Gastroesophageal sphincter (tissue), 4 donors: ENCODE measurements around the gene PNLIPRP3. TPM values are rescaled to one million over a fixed set of nuclear protein-coding genes. Genes with fewer than 3 reads are reported as not detected.

Source experiments
- ATAC-seq: fragments of 150-250 bp; one replicate; pipeline ENCODE4 v1.9.1; 2016; ENCODE audit warnings: mild to moderate bottlenecking, moderate library complexity
- H3K27ac ChIP-seq, 4 donors: fragments of 200-600 bp; sonication (generic) in 3 of 4; 1 replicate in 3 of 4; 2 replicates in 1 of 4; pipeline ENCODE4 v1.5.1; 2016 to 2019
- H3K27me3 ChIP-seq: fragments of 200-600 bp; sonication (generic); one replicate; pipeline ENCODE4 v1.5.1; 2019
- H3K36me3 ChIP-seq, 2 donors: fragments of 200-600 bp; sonication (generic); one replicate each; pipeline ENCODE4 v1.5.1; 2019; ENCODE audit warnings: control low read depth in 1 of 2
- H3K4me1 ChIP-seq, 3 donors: fragments of 200-600 bp; sonication (generic); 1 replicate in 2 of 3; 2 replicates in 1 of 3; pipeline ENCODE4 v1.5.1; 2016 to 2019; ENCODE audit warnings: control low read depth in 2 of 3
- H3K4me3 ChIP-seq, 2 donors: fragments of 200-600 bp; sonication (generic); one replicate each; pipeline ENCODE4 v1.5.1; 2019; ENCODE audit warnings: mild to moderate bottlenecking in 1 of 2, moderate library complexity in 1 of 2
- H3K9me3 ChIP-seq, 3 donors: fragments of 200-600 bp; sonication (generic); one replicate each; pipeline ENCODE4 v1.5.1; 2017 to 2019; ENCODE audit warnings: control low read depth in 2 of 3
- CTCF ChIP-seq, 4 experiments: fragments of 200-600 bp in 2 of 4; fragments of 450-650 bp in 2 of 4; sonication (generic) in 1 of 4; IDR thresholded peaks; one replicate each; pipeline ENCODE4 v1.5.1; 2017 to 2019; ENCODE audit warnings: antibody characterized with exemption in 4 of 4, mild to moderate bottlenecking in 2 of 4, moderate library complexity in 2 of 4
- EP300 ChIP-seq: sonication (generic); formaldehyde crosslinking; IDR thresholded peaks from one replicate; pipeline ENCODE4 v1.6.1; 2017; ENCODE audit warnings: antibody characterized with exemption, mild to moderate bottlenecking
- POLR2A ChIP-seq, 2 donors: fragments of 450-650 bp; IDR thresholded peaks; one replicate each; pipeline ENCODE4 v1.6.1; 2017; ENCODE audit warnings: antibody characterized with exemption in 2 of 2, mild to moderate bottlenecking in 2 of 2, moderate library complexity in 1 of 2
- POLR2AphosphoS5 ChIP-seq: sonication (generic); formaldehyde crosslinking; IDR thresholded peaks from one replicate; pipeline ENCODE4 v1.6.1; 2017; ENCODE audit warnings: antibody characterized with exemption
- WGBS, 2 donors: methylation state at CpG; one replicate each; pipeline ENCODE4 v1.1.5; 2018; ENCODE audit warnings: low coverage in 1 of 2; 5-methylcytosine and 5-hydroxymethylcytosine counted together
- total RNA-seq, 4 donors: library from RNA; depleted of rRNA; stranded (reverse); fragments of >200 nt; gene quantifications; one replicate each; pipeline ENCODE4 v1.1.0, GENCODE V29; 2016

Gene PNLIPRP3
- total RNA-seq, 4 donors from 2014 or later: 0.30 TPM; not detected in 3

GRCh38 chr10:116466715-116467422 lies 39.2 kb downstream of the PNLIPRP3 start:
- H3K27me3 ChIP-seq: no peaks in the 10 kb centered on the region
- WGBS, 2 donors: 66 to 71% methylated on average over 6 to 7 of the region's 7 CpGs
- no peaks in the 10 kb centered on the region for H3K4me1 ChIP-seq
- H3K36me3 ChIP-seq: no peaks in the 10 kb centered on the region
- no peak for ATAC-seq
- no peak overlapping the region for H3K4me3 ChIP-seq
- H3K9me3 ChIP-seq: no peaks in the 10 kb centered on the region
- TF ChIP-seq POLR2AphosphoS5 (no peak), CTCF (IDR thresholded peaks at IDR 0.05) (no peak), EP300 (no peak)
- H3K27ac ChIP-seq: no peak overlapping the region

DNA sequence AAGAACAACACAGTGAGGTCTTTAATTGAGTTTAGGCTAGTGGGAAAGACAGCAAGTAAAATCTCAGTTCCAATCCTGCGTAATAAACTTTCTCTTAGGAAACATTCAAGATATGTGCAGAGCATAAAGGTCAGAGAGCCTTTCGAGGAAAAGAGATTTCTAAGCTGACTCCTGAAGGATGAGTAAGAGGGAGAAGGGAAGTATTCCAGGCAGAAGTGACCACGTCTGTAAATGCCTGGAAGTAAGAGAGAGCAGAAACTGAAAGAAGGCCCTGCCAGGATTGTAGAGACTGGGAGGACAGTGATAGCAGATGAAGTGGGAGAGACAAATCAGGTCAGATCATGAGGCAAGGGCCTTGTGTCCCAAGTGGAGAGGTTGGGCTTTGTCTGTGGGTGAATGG lies 41.8 kb downstream of the PNLIPRP3 start:
- H3K4me1 ChIP-seq: no peaks in the 10 kb centered on the region
- no peak overlapping the region for H3K27ac ChIP-seq
- WGBS, 2 donors: 41 to 56% methylated on average over 3 of the region's 3 CpGs
- no peaks in the 10 kb centered on the region for H3K9me3 ChIP-seq
- ATAC-seq: no peak
- H3K36me3 ChIP-seq: no peaks in the 10 kb centered on the region
- no peak overlapping the region for H3K4me3 ChIP-seq
- no peak for TF ChIP-seq POLR2AphosphoS5
- TF ChIP-seq POLR2A (IDR thresholded peaks at IDR 0.05): no peak
- no peak for TF ChIP-seq EP300
- no peak for TF ChIP-seq CTCF (IDR thresholded peaks at IDR 0.05)
- H3K27me3 ChIP-seq: no peaks in the 10 kb centered on the region

DNA sequence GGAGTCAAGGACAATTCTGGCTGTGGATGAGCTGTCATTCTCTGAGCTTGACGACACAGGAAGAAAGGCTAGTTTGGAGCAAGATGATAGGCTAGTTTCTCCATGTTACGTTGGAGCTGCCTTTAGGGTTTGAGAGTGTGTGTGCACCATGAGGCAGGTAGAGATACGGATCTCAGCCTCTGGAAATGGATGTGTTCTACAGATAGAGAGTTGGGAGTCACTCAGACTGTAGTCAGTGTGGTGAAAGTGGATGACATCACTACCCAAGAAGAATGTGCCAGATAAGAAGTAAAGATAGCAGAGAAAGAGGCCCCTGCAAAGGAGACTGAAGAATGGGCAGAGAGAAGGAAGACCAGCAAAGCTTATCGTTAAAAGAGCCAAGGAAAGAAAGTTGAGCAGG lies 42.4 kb downstream of the PNLIPRP3 start:
- 81 to 95% methylated on average over 4 of the region's 4 CpGs for WGBS, 2 donors
- Histone ChIP-seq H3K4me1 (no peaks in the 10 kb centered on the region), H3K4me3 (no peak overlapping the region), H3K36me3 (no peaks in the 10 kb centered on the region), H3K27ac (no peak overlapping the region), H3K27me3 (no peaks in the 10 kb centered on the region), H3K9me3 (no peaks in the 10 kb centered on the region)
- ATAC-seq: no peak
- no peak for TF ChIP-seq CTCF (IDR thresholded peaks at IDR 0.05)
- TF ChIP-seq POLR2AphosphoS5: no peak
- TF ChIP-seq POLR2A (IDR thresholded peaks at IDR 0.05): no peak
- TF ChIP-seq EP300: no peak

DNA sequence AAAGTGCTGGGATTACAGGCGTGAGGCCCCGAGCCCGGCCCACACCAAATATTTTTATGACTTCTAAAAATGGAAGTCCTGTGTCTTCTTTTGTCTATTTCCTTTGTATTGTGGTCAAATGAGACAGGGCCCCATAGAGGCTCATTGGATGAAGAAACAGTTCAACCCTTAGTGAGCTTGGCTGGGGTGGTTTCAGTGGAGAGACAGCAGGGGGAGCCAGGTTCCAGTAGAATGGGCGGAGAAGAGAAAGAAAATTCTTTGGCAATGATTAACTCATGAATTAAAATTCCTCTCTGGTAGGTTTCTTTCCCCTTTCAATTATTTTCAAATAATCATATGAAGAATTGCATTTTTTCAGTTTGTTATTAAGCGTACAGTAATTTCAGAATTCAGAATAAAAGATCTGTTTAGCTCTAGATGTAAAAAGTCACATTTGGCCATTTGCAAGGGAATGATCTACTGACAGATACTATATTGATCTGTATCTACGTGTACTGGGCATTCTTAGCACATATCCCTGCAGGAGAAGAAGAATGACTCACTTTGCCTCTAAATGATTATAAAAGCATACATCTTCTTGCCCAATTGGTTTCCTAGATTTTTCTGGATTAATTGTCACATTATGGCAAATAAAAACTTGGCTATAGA lies 43.2 kb downstream of the PNLIPRP3 start:
- ATAC-seq: no peak
- TF ChIP-seq POLR2A (IDR thresholded peaks at IDR 0.05): no peak
- TF ChIP-seq POLR2AphosphoS5: no peak
- TF ChIP-seq CTCF (IDR thresholded peaks at IDR 0.05): no peak
- no peak for TF ChIP-seq EP300
- Histone ChIP-seq H3K27me3 (no peaks in the 10 kb centered on the region), H3K4me1 (no peaks in the 10 kb centered on the region), H3K27ac (no peak overlapping the region), H3K36me3 (no peaks in the 10 kb centered on the region), H3K9me3 (no peaks in the 10 kb centered on the region), H3K4me3 (no peak overlapping the region)
- WGBS, 2 donors: 50 to 71% methylated on average over 3 to 6 of the region's 6 CpGs

- H3K27ac ChIP-seq: no peak overlapping the region
- no peaks in the 10 kb centered on the region for H3K36me3 ChIP-seq
- 6 to 7% methylated on average over 4 of the region's 4 CpGs for WGBS, 2 donors
- no peak overlapping the region for H3K4me3 ChIP-seq
- no peak for ATAC-seq
- H3K9me3 ChIP-seq: no peaks in the 10 kb centered on the region
- TF ChIP-seq POLR2A (IDR thresholded peaks at IDR 0.05) (no peak), CTCF (IDR thresholded peaks at IDR 0.05) (no peak), POLR2AphosphoS5 (no peak), EP300 (no peak)
- no peaks in the 10 kb centered on the region for H3K27me3 ChIP-seq
- H3K4me1 ChIP-seq: no peaks in the 10 kb centered on the region
Measured at GRCh38 chr10:116472891-116473290, 45.2 kb downstream of the PNLIPRP3 start.
